ENCODE measurements around the gene TSPAN33. TPM values are rescaled to one million over a fixed set of nuclear protein-coding genes. Genes with fewer than 3 reads are reported as not detected.

The TSPAN33 gene
- total and polyA plus RNA-seq, 9 of the 15 experiments (the other 6 are each of a cell fraction or from before 2014, with no cell fraction given), result 0.03 to 1.5 (median 0.23) TPM; not detected in 2

DNA sequence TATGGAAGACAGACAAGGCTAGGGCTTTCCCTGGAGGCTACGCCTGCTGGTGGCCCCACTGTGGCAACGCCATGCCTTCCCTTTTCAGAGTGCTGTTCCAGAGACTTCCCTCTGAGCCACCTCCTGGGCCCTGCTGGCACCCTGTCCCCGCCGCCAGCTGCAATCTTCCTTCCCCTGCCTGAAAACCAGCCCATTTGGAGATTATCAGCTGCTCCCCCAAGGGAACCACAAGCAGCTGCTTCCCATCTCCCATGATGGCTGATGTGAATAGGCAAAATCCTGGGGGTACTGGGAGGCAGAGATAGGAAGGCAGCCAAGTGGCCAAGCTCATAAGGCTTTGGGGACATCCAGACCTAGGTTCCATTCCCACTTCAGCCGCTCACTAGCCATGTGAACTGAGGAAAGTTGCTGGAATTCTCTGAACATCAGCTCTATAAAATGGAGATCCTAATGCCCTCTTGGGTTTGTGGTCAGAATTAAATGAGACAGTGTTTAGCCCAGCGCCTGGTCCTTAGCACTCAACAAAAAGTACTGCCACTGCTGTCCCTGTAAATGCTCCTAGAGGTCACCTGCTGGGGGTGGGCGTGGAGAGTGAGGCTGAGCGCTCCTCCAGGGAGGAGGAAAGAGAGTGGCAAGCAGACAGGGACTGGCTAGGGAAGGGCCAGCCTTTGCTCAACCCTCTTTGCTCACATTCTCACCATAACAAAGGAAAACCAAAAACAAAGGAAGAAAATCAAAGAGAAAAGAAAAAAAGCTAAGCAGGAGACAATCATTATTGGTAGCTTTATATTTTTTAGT, 5.9 kb downstream of the TSPAN33 start (continued):
- TF ChIP-seq MGA (IDR thresholded peaks at IDR 0.05) (no peak), ZNF143 (CRISPR knock-in tag; IDR thresholded peaks at IDR 0.05) (no peak), CGGBP1 (CRISPR knock-in tag; IDR thresholded peaks at IDR 0.05) (0 out of 2 replicates have a peak, but pooled peaks have one; percentile 62), FOXJ2 (tag; IDR thresholded peaks at IDR 0.05) (0 out of 2 replicates have a peak, but pooled peaks have one; percentile 53), SAP30 (IDR thresholded peaks at IDR 0.05; ENCODE audit: borderline replicate concordance, insufficient read depth, low read depth, low read length, poor library complexity, severe bottlenecking) (no peak), RUNX1 (IDR thresholded peaks at IDR 0.05; ENCODE audit: low read depth) (peak; percentile 94), CBX3 (IDR thresholded peaks at IDR 0.05; ENCODE audit: borderline replicate concordance in 1 of 2, low read length in 2 of 2) (peak in 1 of 2 experiments; percentile 65; a peak in 1 of 3 replicates), DIDO1 (tag; IDR thresholded peaks at IDR 0.05; ENCODE audit: low read depth) (no peak; the same call in 1 of the 2 replicates), ZNF445 (CRISPR knock-in tag; IDR thresholded peaks at IDR 0.05; ENCODE audit: low read depth) (peak; percentile 79; the same call in 1 of the 2 replicates), U2AF1 (optimal IDR thresholded peaks at IDR 0.05; ENCODE audit: low read depth, low read length) (no peak), ZNF436 (CRISPR knock-in tag; IDR thresholded peaks at IDR 0.05) (no peak)

Data from K562 (cell line).